GM12878 (cell line): ENCODE results near the gene RTCB. TPM values are rescaled to one million over a fixed set of nuclear protein-coding genes. Genes with fewer than 3 reads are reported as not detected.

Experiments
- ATAC-seq: fragments of 200-7000 bp; cut with Tn5 transposase; 3 replicates; pipeline ENCODE4 v1.9.1; 2020; ENCODE audit warnings: mild to moderate bottlenecking, moderate library complexity
- BruUV-seq: library from RNA; stranded (reverse); fragments of 400-500 nt; replicated peaks from 2 replicates; lab custom pipeline; 2021; lab: Mats Ljungman, UMichigan
- CTCF ChIA-PET: fragments of 300-600 bp; sonication (Branson Sonifier 250); formaldehyde crosslinking; extraction: SDS; loops from one replicate; lab custom pipeline; 2021; ENCODE audit warnings: inconsistent platforms; lab: Yijun Ruan, JAX
- POLR2A ChIA-PET: fragments of 350-600 bp; formaldehyde crosslinking; extraction: SDS; loops from one replicate; lab custom pipeline; 2021; ENCODE audit warnings: inconsistent platforms; lab: Charles Lee
- RAD21 ChIA-PET: fragments of 300-600 bp; sonication (Branson Sonifier 250); formaldehyde crosslinking; loops from one replicate; lab custom pipeline; 2023; ENCODE audit warnings: antibody characterized with exemption; ENCODE audit not compliant: unreplicated experiment; lab: Charles Lee
- SMC1A ChIA-PET: fragments of 300-600 bp; sonication (Branson Sonifier 250); formaldehyde crosslinking; loops from one replicate; lab custom pipeline; 2023; ENCODE audit not compliant: unreplicated experiment, uncharacterized antibody; lab: Charles Lee
- DNase-seq: peaks from one replicate; pipeline ENCODE4 v3.0.0-alpha.2; 2011; ENCODE audit warnings: low read depth, low spot score
- FAIRE-seq: peaks from 3 replicates; lab custom pipeline; 2011; peaks lifted over from hg19 to GRCh38; lab: Jason Lieb, UNC
- H2AFZ ChIP-seq: 2 replicates; pipeline ENCODE4 v1.6.0; 2011; ENCODE audit warnings: low read depth, low read length, control low read depth; ENCODE audit not compliant: control insufficient read depth
- H3K27ac ChIP-seq: 2 replicates; pipeline ENCODE4 v1.5.1; 2011; ENCODE audit warnings: control low read depth; ENCODE audit not compliant: control insufficient read depth, insufficient read depth
- H3K27me3 ChIP-seq, 2 experiments: replicated peaks in 1 of 2; 2 replicates each; pipeline versions ENCODE4 v1.6.0 to v1.6.1; 2011; ENCODE audit warnings: low read length in 1 of 2; ENCODE audit not compliant: control insufficient read depth in 2 of 2, insufficient read depth in 2 of 2
- H3K36me3 ChIP-seq, 2 experiments: 2 replicates each; pipeline ENCODE4 v1.5.1; 2011; ENCODE audit warnings: low read length in 1 of 2; ENCODE audit not compliant: control insufficient read depth in 2 of 2, insufficient read depth in 2 of 2
- H3K4me1 ChIP-seq: 2 replicates; pipeline ENCODE4 v1.6.1; 2011; ENCODE audit warnings: mild to moderate bottlenecking, low read length, moderate library complexity, mixed read lengths; ENCODE audit not compliant: control insufficient read depth, insufficient read depth
- H3K4me2 ChIP-seq: 2 replicates; pipeline ENCODE4 v1.6.0; 2011; ENCODE audit warnings: control low read depth; ENCODE audit not compliant: control insufficient read depth, insufficient read depth
- H3K4me3 ChIP-seq: fragments of 200-600 bp; sonication (generic); 2 replicates; pipeline ENCODE4 v1.5.1; 2016
- H3K79me2 ChIP-seq: 2 replicates; pipeline ENCODE4 v1.6.0; 2011; ENCODE audit warnings: low read length; ENCODE audit not compliant: control insufficient read depth, insufficient read depth
- H3K9ac ChIP-seq: 2 replicates; pipeline ENCODE4 v1.8.0; 2011; ENCODE audit warnings: low read length, control low read depth, mixed read lengths; ENCODE audit not compliant: control insufficient read depth, insufficient read depth
- H3K9me3 ChIP-seq: replicated peaks from 3 replicates; pipeline ENCODE4 v1.5.1; 2011; ENCODE audit warnings: mild to moderate bottlenecking, low read length; ENCODE audit not compliant: control insufficient read depth, insufficient read depth
- H4K20me1 ChIP-seq: 2 replicates; pipeline ENCODE4 v1.6.0; 2011; ENCODE audit not compliant: control insufficient read depth, insufficient read depth
- ATF3 ChIP-seq: IDR thresholded peaks from 2 replicates; pipeline ENCODE4 v1.6.1; 2011; ENCODE audit warnings: low read depth, mild to moderate bottlenecking, low read length, moderate library complexity, borderline replicate concordance; ENCODE audit errors: extremely low read depth
- ATF7 ChIP-seq: fragments of 450-650 bp; IDR thresholded peaks from 2 replicates; pipeline ENCODE4 v1.6.1; 2016; ENCODE audit warnings: low read depth, mild to moderate bottlenecking
- BMI1 ChIP-seq: fragments of 450-650 bp; IDR thresholded peaks from 2 replicates; pipeline ENCODE4 v1.6.1; 2016; ENCODE audit warnings: mild to moderate bottlenecking, moderate library complexity, borderline replicate concordance
- BRCA1 ChIP-seq: IDR thresholded peaks from 2 replicates; pipeline ENCODE4 v1.6.1; 2011; ENCODE audit warnings: low read depth, low read length, improper control_type of control experiment
- CBX3 ChIP-seq: fragments of 200-600 bp; sonication (generic); IDR thresholded peaks from 2 replicates; pipeline ENCODE4 v1.6.1; 2016; ENCODE audit warnings: low read depth, borderline replicate concordance
- CHD1 ChIP-seq: IDR thresholded peaks from 2 replicates; pipeline ENCODE4 v1.6.1; 2012; ENCODE audit warnings: low read depth, low read length, improper control_type of control experiment
- CHD4 ChIP-seq: fragments of 200-600 bp; sonication (generic); IDR thresholded peaks from 2 replicates; pipeline ENCODE4 v1.6.1; 2016; ENCODE audit warnings: mild to moderate bottlenecking
- CREB1 ChIP-seq: IDR thresholded peaks from 2 replicates; pipeline ENCODE4 v1.6.1; 2012; ENCODE audit warnings: low read depth, mild to moderate bottlenecking, inconsistent platforms
- NKRF ChIP-seq: fragments of 450-650 bp; conservative IDR thresholded peaks from 2 replicates; pipeline ENCODE4 v1.6.1; 2017; ENCODE audit warnings: mild to moderate bottlenecking, moderate library complexity
- RAD51 ChIP-seq: fragments of 450-650 bp; IDR thresholded peaks from 2 replicates; pipeline ENCODE4 v1.6.1; 2016; ENCODE audit warnings: moderate library complexity, mild to moderate bottlenecking, inconsistent platforms
- SMC3 ChIP-seq: IDR thresholded peaks from 2 replicates; pipeline ENCODE4 v1.6.1; 2011; ENCODE audit warnings: low read length, improper control_type of control experiment, borderline replicate concordance
- TCF12 ChIP-seq: IDR thresholded peaks from 2 replicates; pipeline ENCODE4 v1.6.1; 2011; ENCODE audit warnings: low read depth, mild to moderate bottlenecking, low read length
- WRNIP1 ChIP-seq: IDR thresholded peaks from 2 replicates; pipeline ENCODE4 v1.6.1; 2011; ENCODE audit warnings: low read depth, low read length, improper control_type of control experiment, borderline replicate concordance
- YBX1 ChIP-seq: fragments of 450-650 bp; IDR thresholded peaks from 2 replicates; pipeline ENCODE4 v1.6.1; 2016; ENCODE audit warnings: antibody characterized with exemption
- ZNF24 ChIP-seq: fragments of 450-650 bp; IDR thresholded peaks from 2 replicates; pipeline ENCODE4 v1.6.1; 2017; ENCODE audit warnings: antibody characterized with exemption, mild to moderate bottlenecking
- ZNF384 ChIP-seq: IDR thresholded peaks from 2 replicates; pipeline ENCODE4 v1.6.1; 2012; ENCODE audit warnings: low read depth, mild to moderate bottlenecking, low read length, improper control_type of control experiment, borderline replicate concordance
- ZSCAN29 ChIP-seq: fragments of 450-650 bp; IDR thresholded peaks from 2 replicates; pipeline ENCODE4 v1.6.1; 2017; ENCODE audit warnings: mild to moderate bottlenecking, moderate library complexity
- WGBS: methylation state at CpG from one replicate; pipeline ENCODE4 v1.1.6; 2016; ENCODE audit warnings: low lambda C conversion rate; ENCODE audit not compliant: insufficient replicate concordance, insufficient coverage; ENCODE audit errors: missing lambda C conversion rate; 5-methylcytosine and 5-hydroxymethylcytosine counted together
- in situ Hi-C: fragments of 300-500 bp; cut with MboI; formaldehyde crosslinking; loops from 9 replicates; pipeline ENCODE4 v1.14.3; 2018; ENCODE audit warnings: mixed read lengths
- intact Hi-C: fragments of 100-400 bp; cut with micrococcal nuclease; formaldehyde crosslinking; loops from one replicate; pipeline ENCODE4 v1.14.2; 2022; ENCODE audit not compliant: unreplicated experiment
- polyA plus RNA-seq, 11 experiments: library from polyadenylated mRNA; depleted of rRNA in 4 of 11; unstranded in 6 of 11; stranded (reverse) in 5 of 11; fragments of >200 nt; fragmentation: Nextera tagmentation in 4 of 11; fragmentation: Illumina TruSeq in 1 of 11; extraction: Ambion mirVana in 4 of 11; extraction: Trizol in 1 of 11; gene quantifications; 1 replicate in 1 of 11; 2 replicates in 10 of 11; pipeline versions ENCODE4 v1.2.1 to v1.2.3, GENCODE V29; 2011 to 2016; ENCODE audit warnings: inconsistent platforms in 2 of 11, missing spikeins in 2 of 11, low read depth in 1 of 11
- total RNA-seq, 4 experiments: library from RNA; depleted of rRNA in 3 of 4; stranded (reverse); fragments of >200 nt in 3 of 4; fragmentation: Illumina TruSeq in 1 of 4; extraction: Trizol in 1 of 4; gene quantifications; 2 replicates each; pipeline versions ENCODE4 v1.2.1 to v1.2.3, GENCODE V29; 2013 to 2021

The RTCB gene
- total and polyA plus RNA-seq, 10 of the 15 experiments (the other 5 are each of a cell fraction or from before 2014, with no cell fraction given) = 88.4 to 203 (median 106) TPM

GRCh38 chr22:32396255-32396654 is 15.8 kb downstream of the RTCB start:
- no peaks in the 10 kb centered on the region for H3K9me3 ChIP-seq
- peaks cover 11 to 32% of the 10 kb centered on the region in 2 experiments for H3K36me3 ChIP-seq
- intact Hi-C loops (no loop called here), in situ Hi-C loops (no loop called here)
- H3K27me3 ChIP-seq = no peaks in the 10 kb centered on the region
- H3K4me1 ChIP-seq = no peaks in the 10 kb centered on the region
- ChIA-PET SMC1A (interaction anchor here (1.0 kb wide), 1 partner anchor 12 kb away, joined by 3 read pairs; no protein-coding TSS in a partner anchor), RAD21 (no interaction called here), CTCF (no interaction called here), POLR2A (no interaction called here)
- H3K27ac ChIP-seq = no peak overlapping the region
- no peak for DNase-seq
- no peak overlapping the region for H2AFZ ChIP-seq
- no TSS peak for BruUV-seq
- H3K4me3 ChIP-seq = no peak overlapping the region
- H3K4me2 ChIP-seq = no peak overlapping the region
- H3K79me2 ChIP-seq = no peaks in the 10 kb centered on the region
- 80% methylated on average over 1 of the region's 1 CpG for WGBS
- no peak overlapping the region for H3K9ac ChIP-seq
- FAIRE-seq = no peak
- no peak for ATAC-seq
- no peaks in the 10 kb centered on the region for H4K20me1 ChIP-seq
- no peak for TF ChIP-seq YBX1
- TF ChIP-seq ZNF384 = no peak
- no peak for TF ChIP-seq TCF12
- no peak for TF ChIP-seq SMC3
- TF ChIP-seq ATF3 = no peak
- TF ChIP-seq CHD1 = no peak

GRCh38 chr22:32395107-32395506 is 16.9 kb downstream of the RTCB start:
- H3K4me2 ChIP-seq = no peak overlapping the region
- H4K20me1 ChIP-seq = no peaks in the 10 kb centered on the region
- no TSS peak for BruUV-seq
- ATAC-seq = no peak
- 46% methylated on average over 5 of the region's 5 CpGs for WGBS
- peaks cover 11 to 30% of the 10 kb centered on the region in 2 experiments for H3K36me3 ChIP-seq
- DNase-seq = no peak
- ChIA-PET POLR2A (no interaction called here), RAD21 (no interaction called here), CTCF (no interaction called here), SMC1A (no interaction called here)
- H3K9me3 ChIP-seq = no peaks in the 10 kb centered on the region
- H3K79me2 ChIP-seq = no peaks in the 10 kb centered on the region
- H3K4me1 ChIP-seq = no peaks in the 10 kb centered on the region
- H3K4me3 ChIP-seq = no peak overlapping the region
- in situ Hi-C loops (no loop called here), intact Hi-C loops (no loop called here)
- H3K27me3 ChIP-seq = no peaks in the 10 kb centered on the region
- H2AFZ ChIP-seq = no peak overlapping the region
- no peak overlapping the region for H3K9ac ChIP-seq
- FAIRE-seq = no peak
- H3K27ac ChIP-seq = no peak overlapping the region
- TF ChIP-seq ATF7 (no peak), BMI1 (no peak), ZSCAN29 (no peak), WRNIP1 (no peak), ATF3 (no peak), YBX1 (no peak), ZNF24 (no peak), CREB1 (no peak), CBX3 (no peak), BRCA1 (no peak), NKRF (no peak), RAD51 (no peak), CHD4 (no peak)
